Measurements from ENCODE around the gene KCNK10.

The KCNK10 gene

GRCh38 chr14:88163731-88164255 is 159.3 kb downstream of the KCNK10 start:
- Histone ChIP-seq H3K27me3 (peaks cover 0 to 5% of the 10 kb centered on the region in 2 donors), H3K27ac (no peak overlapping the region), H3K9me3 (peaks cover 0 to 2% (median 0%) of the 10 kb centered on the region in 3 donors), H3K4me1 (no peaks in the 10 kb centered on the region), H3K4me3 (no peak overlapping the region), H3K36me3 (no peaks in the 10 kb centered on the region)
- intact Hi-C loops (cut with DNase I; ENCODE audit: low total_unique reads): no loop called here
- TF ChIP-seq, protein P1, sequence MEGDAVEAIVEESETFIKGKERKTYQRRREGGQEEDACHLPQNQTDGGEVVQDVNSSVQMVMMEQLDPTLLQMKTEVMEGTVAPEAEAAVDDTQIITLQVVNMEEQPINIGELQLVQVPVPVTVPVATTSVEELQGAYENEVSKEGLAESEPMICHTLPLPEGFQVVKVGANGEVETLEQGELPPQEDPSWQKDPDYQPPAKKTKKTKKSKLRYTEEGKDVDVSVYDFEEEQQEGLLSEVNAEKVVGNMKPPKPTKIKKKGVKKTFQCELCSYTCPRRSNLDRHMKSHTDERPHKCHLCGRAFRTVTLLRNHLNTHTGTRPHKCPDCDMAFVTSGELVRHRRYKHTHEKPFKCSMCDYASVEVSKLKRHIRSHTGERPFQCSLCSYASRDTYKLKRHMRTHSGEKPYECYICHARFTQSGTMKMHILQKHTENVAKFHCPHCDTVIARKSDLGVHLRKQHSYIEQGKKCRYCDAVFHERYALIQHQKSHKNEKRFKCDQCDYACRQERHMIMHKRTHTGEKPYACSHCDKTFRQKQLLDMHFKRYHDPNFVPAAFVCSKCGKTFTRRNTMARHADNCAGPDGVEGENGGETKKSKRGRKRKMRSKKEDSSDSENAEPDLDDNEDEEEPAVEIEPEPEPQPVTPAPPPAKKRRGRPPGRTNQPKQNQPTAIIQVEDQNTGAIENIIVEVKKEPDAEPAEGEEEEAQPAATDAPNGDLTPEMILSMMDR (IDR thresholded peaks at IDR 0.05): no peak
- DNase-seq: no peak

DNA sequence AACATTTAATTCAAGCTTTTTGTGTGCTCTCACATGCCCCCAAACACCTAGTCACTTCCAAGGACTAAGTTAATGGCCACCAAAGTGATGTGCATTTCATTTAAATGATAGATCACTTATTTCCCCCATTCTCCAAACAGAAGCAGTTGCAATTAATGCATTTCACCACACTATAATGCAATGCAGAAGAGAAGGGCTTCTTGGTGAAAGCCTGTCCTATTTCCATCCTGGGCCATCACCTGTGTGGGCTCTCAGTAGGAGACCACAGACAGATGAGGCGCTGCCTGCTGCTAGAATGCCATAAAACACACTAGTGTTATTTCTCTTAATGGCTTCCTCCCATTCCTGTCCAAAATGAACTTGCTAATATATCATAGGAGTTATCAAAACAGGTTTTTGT is 166.9 kb downstream of the KCNK10 start:
- TF ChIP-seq, protein P1 (IDR thresholded peaks at IDR 0.05): no peak
- no peaks in the 10 kb centered on the region for H3K9me3 ChIP-seq
- H3K4me1 ChIP-seq: no peaks in the 10 kb centered on the region
- no peak overlapping the region for H3K4me3 ChIP-seq
- intact Hi-C loops (cut with DNase I; ENCODE audit: low total_unique reads): no loop called here
- no peaks in the 10 kb centered on the region for H3K36me3 ChIP-seq
- no peak for DNase-seq
- no peak overlapping the region for H3K27ac ChIP-seq
- peaks cover 0 to 6% of the 10 kb centered on the region in 2 donors for H3K27me3 ChIP-seq

DNA sequence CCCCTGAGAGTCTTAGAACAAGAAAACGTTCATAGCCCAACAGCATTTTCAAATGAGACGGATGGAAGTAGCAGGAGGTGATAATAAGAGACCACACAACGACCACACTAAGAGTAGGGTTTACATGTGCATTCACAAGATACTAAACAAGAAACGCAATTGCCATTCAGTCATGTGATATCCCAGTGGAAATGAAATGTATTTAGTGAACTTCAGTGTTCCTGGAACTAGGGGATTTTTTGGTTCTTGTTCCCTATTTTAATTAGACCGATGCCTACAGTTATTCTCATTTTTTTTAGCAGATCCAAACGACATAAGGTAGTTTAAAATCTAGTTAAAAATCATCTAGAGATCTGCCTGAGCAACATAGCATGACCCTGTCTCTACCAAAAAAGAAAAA is 168.1 kb downstream of the KCNK10 start:
- TF ChIP-seq, protein P1 (IDR thresholded peaks at IDR 0.05): no peak
- no peak overlapping the region for H3K27ac ChIP-seq
- peaks cover 0 to 4% of the 10 kb centered on the region in 2 donors for H3K27me3 ChIP-seq
- intact Hi-C loops (cut with DNase I; ENCODE audit: low total_unique reads): no loop called here
- no peaks in the 10 kb centered on the region for H3K4me1 ChIP-seq
- no peaks in the 10 kb centered on the region for H3K36me3 ChIP-seq
- H3K4me3 ChIP-seq: no peak overlapping the region
- no peak for DNase-seq
- H3K9me3 ChIP-seq: no peaks in the 10 kb centered on the region

- no peak overlapping the region for H3K27ac ChIP-seq
- intact Hi-C loops (cut with DNase I; ENCODE audit: low total_unique reads): no loop called here
- TF ChIP-seq, protein P1 (IDR thresholded peaks at IDR 0.05): no peak
Observed at GRCh38 chr14:88154321-88154720, 168.7 kb downstream of the KCNK10 start.

GRCh38 chr14:88146881-88147649 is 176.0 kb downstream of the KCNK10 start:
- TF ChIP-seq, protein P1 (IDR thresholded peaks at IDR 0.05): no peak
- H3K4me1 ChIP-seq: no peaks in the 10 kb centered on the region
- H3K4me3 ChIP-seq: no peak overlapping the region
- intact Hi-C loops (cut with DNase I; ENCODE audit: low total_unique reads): no loop called here
- H3K27ac ChIP-seq: no peak overlapping the region
- DNase-seq: no peak
- H3K27me3 ChIP-seq: no peaks in the 10 kb centered on the region
- H3K9me3 ChIP-seq: no peaks in the 10 kb centered on the region
- H3K36me3 ChIP-seq: no peaks in the 10 kb centered on the region

More at GRCh38 chr14:88154321-88154720, 168.7 kb downstream of the KCNK10 start:
- DNase-seq: no peak
- Histone ChIP-seq H3K9me3 (no peaks in the 10 kb centered on the region), H3K27me3 (peaks cover 0 to 4% of the 10 kb centered on the region in 2 donors), H3K4me3 (no peak overlapping the region), H3K4me1 (no peaks in the 10 kb centered on the region), H3K36me3 (no peaks in the 10 kb centered on the region)

Data from tibial artery (tissue), 4 donors.